Lower leg skin (tissue), 4 donors: ENCODE results near the gene WDR44. TPM values are rescaled to one million over a fixed set of nuclear protein-coding genes. Genes with fewer than 3 reads are reported as not detected.

Experiments
- DNase-seq, 2 donors: peaks; one replicate each; pipeline ENCODE4 v3.0.0-alpha.2; 2019; ENCODE audit warnings: low spot score in 2 of 2
- H3K4me3 ChIP-seq: fragments of 200-600 bp; sonication (generic); 2 replicates; pipeline ENCODE4 v1.5.1; 2017; ENCODE audit warnings: mild to moderate bottlenecking, low read depth; ENCODE audit not compliant: poor library complexity, severe bottlenecking
- CTCF ChIP-seq, 3 donors: fragments of 450-650 bp; IDR thresholded peaks; one replicate each; pipeline ENCODE4 v1.5.1; 2016; ENCODE audit warnings: antibody characterized with exemption in 3 of 3, mild to moderate bottlenecking in 3 of 3, moderate library complexity in 2 of 3
- POLR2A ChIP-seq, 2 donors: fragments of 450-650 bp; IDR thresholded peaks; one replicate each; pipeline ENCODE4 v1.6.1; 2016 to 2017; ENCODE audit warnings: antibody characterized with exemption in 2 of 2, mild to moderate bottlenecking in 1 of 2, moderate library complexity in 1 of 2
- WGBS, 2 donors: methylation state at CpG; one replicate each; pipeline ENCODE4 v1.1.5; 2018; 5-methylcytosine and 5-hydroxymethylcytosine counted together
- intact Hi-C: fragments of 100-400 bp; cut with DNase I; formaldehyde crosslinking; loops from one replicate; pipeline ENCODE4 v1.15.0; 2023; ENCODE audit warnings: low total_unique reads
- total RNA-seq, 4 donors: library from RNA; depleted of rRNA; stranded (reverse); fragments of >200 nt; gene quantifications; one replicate each; pipeline ENCODE4 v1.1.0, GENCODE V29; 2016

WDR44 gene
- total RNA-seq, 4 donors from 2014 or later, result 9.5 to 10.4 (median 9.8) TPM

- intact Hi-C loops, result no loop called here
- no peak for DNase-seq
- no peak for TF ChIP-seq CTCF (IDR thresholded peaks at IDR 0.05)
- 59% methylated on average over 2 of the region's 2 CpGs; no CpG with 5 or more reads in 1 of the 2 donors for WGBS, 2 donors
- H3K4me3 ChIP-seq, result no peak overlapping the region
These were observed 8.2 kb upstream of the WDR44 start for GRCh38 chrX:118337687-118338086.

GRCh38 chrX:118338930-118339329, 7.0 kb upstream of the WDR44 start:
- no peak for TF ChIP-seq POLR2A (IDR thresholded peaks at IDR 0.05)
- no peak for TF ChIP-seq CTCF (IDR thresholded peaks at IDR 0.05)
- DNase-seq, result no peak
- H3K4me3 ChIP-seq, result no peak overlapping the region
- intact Hi-C loops, result no loop called here

GRCh38 chrX:118345045-118345463, 852 bp upstream of the WDR44 start:
- H3K4me3 ChIP-seq, result no peak overlapping the region
- intact Hi-C loops, result no loop called here
- TF ChIP-seq CTCF (IDR thresholded peaks at IDR 0.05), result no peak
- TF ChIP-seq POLR2A (IDR thresholded peaks at IDR 0.05), result no peak
- DNase-seq, result no peak
- WGBS, 2 donors, result 24 to 49% methylated on average over 9 of the region's 9 CpGs

GRCh38 chrX:118346258-118347094, 570 bp downstream of the WDR44 start:
- no peak for TF ChIP-seq POLR2A (IDR thresholded peaks at IDR 0.05)
- no peak for TF ChIP-seq CTCF (IDR thresholded peaks at IDR 0.05)
- H3K4me3 ChIP-seq, result peak overlapping the region; percentile 73
- intact Hi-C loops, result no loop called here
- 0 to 43% methylated on average over 25 to 42 of the region's 51 CpGs for WGBS, 2 donors
- peak; percentile 21 to 89 for DNase-seq

GRCh38 chrX:118347131-118347530, 1.2 kb downstream of the WDR44 start:
- no peak for DNase-seq
- TF ChIP-seq CTCF (IDR thresholded peaks at IDR 0.05), result no peak
- no peak for TF ChIP-seq POLR2A (IDR thresholded peaks at IDR 0.05)
- intact Hi-C loops, result no loop called here
- WGBS, 2 donors, result 1 to 36% methylated on average over 11 of the region's 11 CpGs
- H3K4me3 ChIP-seq, result peak overlapping the region; percentile 73

- H3K4me3 ChIP-seq, result no peak overlapping the region
- DNase-seq, result no peak
- intact Hi-C loops, result no loop called here
- TF ChIP-seq POLR2A (IDR thresholded peaks at IDR 0.05), result no peak
- no peak for TF ChIP-seq CTCF (IDR thresholded peaks at IDR 0.05)
- WGBS, 2 donors, result 19 to 36% methylated on average over 3 of the region's 3 CpGs
These were observed 1.8 kb downstream of the WDR44 start for GRCh38 chrX:118347736-118348135.
